Bronchial epithelial cell (primary cell): ENCODE measurements around the gene UBE2H. TPM values are rescaled to one million over a fixed set of nuclear protein-coding genes. Genes with fewer than 3 reads are reported as not detected.
"Not testable (repeated sequence)": the region's sequence is repeated elsewhere in the genome, so short reads cannot be mapped to it uniquely, and the experiment has no call there.

ENCODE experiments used
- DNase-seq: peaks from one replicate; pipeline ENCODE4 v3.0.0-alpha.2; 2010; ENCODE audit warnings: low read depth
- FAIRE-seq: peaks from 2 replicates; lab custom pipeline; 2011; peaks lifted over from hg19 to GRCh38; lab: Jason Lieb, UNC
- H3K27me3 ChIP-seq: 2 replicates; pipeline ENCODE4 v1.5.1; 2011; ENCODE audit warnings: low read length; ENCODE audit not compliant: control insufficient read depth, insufficient read depth
- H3K36me3 ChIP-seq: 2 replicates; pipeline ENCODE4 v1.5.1; 2011; ENCODE audit warnings: low read length; ENCODE audit not compliant: control insufficient read depth, insufficient read depth
- H3K4me3 ChIP-seq: 2 replicates; pipeline ENCODE4 v1.5.1; 2011; ENCODE audit warnings: mild to moderate bottlenecking, low read depth, low read length, control low read depth
- CTCF ChIP-seq: IDR thresholded peaks from 2 replicates; pipeline ENCODE4 v1.5.1; 2011; ENCODE audit warnings: mild to moderate bottlenecking, moderate library complexity, low read length, control low read depth, inconsistent platforms; ENCODE audit not compliant: insufficient read depth, severe bottlenecking
- total RNA-seq: library from RNA; depleted of rRNA; stranded (reverse); fragments of >200 nt; gene quantifications from 2 replicates; pipeline ENCODE4 v1.2.1, GENCODE V29; 2014

The UBE2H gene
- total RNA-seq, 1 donor from 2014 or later: 50.0 TPM

DNA sequence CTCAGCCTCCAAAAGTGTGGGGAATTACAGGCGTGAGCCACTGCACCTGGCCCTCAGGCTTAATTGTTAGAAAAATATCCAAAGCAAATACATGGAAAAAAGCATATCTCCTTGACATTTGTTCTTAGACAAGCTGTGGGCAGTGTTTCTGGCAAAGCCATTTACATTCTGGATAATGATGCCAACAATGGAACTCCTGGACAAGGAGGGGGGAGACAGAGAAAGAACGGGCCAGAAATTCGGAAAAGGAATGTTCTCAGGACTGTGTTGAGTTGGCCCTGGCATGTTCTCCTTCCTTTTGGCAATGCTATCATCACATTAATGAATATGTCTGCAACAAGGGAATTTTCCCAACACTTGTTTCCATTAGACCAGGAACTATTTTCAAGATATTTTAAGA lies 88.7 kb downstream of the UBE2H start:
- no peak for DNase-seq
- Histone ChIP-seq H3K4me3 (no peak overlapping the region), H3K27me3 (no peaks in the 10 kb centered on the region), H3K36me3 (no peaks in the 10 kb centered on the region)
- no peak for FAIRE-seq
- no peak for TF ChIP-seq CTCF

DNA sequence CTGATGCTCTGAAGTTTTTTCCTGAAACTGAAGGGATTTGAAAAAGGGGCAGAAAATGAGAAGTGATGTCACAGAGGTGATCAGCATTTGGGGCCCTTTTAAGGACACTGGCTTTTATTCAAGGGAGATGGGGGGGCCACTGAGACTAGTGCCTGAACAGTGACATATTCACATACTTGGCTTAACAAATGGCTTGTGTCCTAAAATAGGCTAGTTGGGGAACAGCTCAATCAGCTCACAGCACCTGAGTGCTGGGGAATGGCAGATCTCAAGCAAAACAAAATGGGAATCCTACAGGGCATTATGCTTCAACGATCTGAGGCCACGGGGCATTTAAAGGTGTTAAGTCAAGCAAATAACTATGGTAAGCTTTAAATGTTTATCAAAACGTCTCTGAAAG lies 90.1 kb downstream of the UBE2H start:
- H3K36me3 ChIP-seq: no peaks in the 10 kb centered on the region
- no peaks in the 10 kb centered on the region for H3K27me3 ChIP-seq
- no peak overlapping the region for H3K4me3 ChIP-seq
- DNase-seq (no peak), FAIRE-seq (no peak)
- TF ChIP-seq CTCF: no peak

- not testable (repeated sequence) for FAIRE-seq, DNase-seq, H3K4me3 ChIP-seq, H3K36me3 ChIP-seq, H3K27me3 ChIP-seq
Observed at GRCh38 chr7:129860784-129861183, 92.0 kb downstream of the UBE2H start.

- no peak for TF ChIP-seq CTCF
- Histone ChIP-seq H3K27me3 (no peaks in the 10 kb centered on the region), H3K36me3 (peaks cover 3% of the 10 kb centered on the region), H3K4me3 (no peak overlapping the region)
- FAIRE-seq: no peak
- no peak for DNase-seq
Observed at GRCh38 chr7:129859183-129859582, 93.6 kb downstream of the UBE2H start.

DNA sequence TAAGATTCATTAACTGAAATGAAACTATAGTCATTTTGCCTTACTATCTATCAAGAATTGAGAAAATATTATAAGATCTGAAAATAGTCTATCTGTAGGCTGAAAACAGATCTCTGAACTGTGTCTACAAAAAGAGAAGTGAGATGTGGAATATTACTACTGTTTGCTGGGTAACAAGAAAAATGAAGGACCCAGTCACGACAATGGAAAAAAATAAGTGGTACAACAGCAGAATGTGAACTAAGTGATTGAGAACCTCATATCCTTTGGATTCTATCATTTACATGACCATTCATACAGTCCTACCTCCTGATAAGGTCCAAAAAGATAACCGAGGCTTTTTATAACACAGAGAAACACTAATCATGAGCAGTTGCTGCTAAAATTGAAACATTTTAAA lies 94.3 kb downstream of the UBE2H start:
- TF ChIP-seq CTCF: no peak
- FAIRE-seq (no peak), DNase-seq (no peak)
- H3K27me3 ChIP-seq: no peaks in the 10 kb centered on the region
- H3K36me3 ChIP-seq: peaks cover 3% of the 10 kb centered on the region
- H3K4me3 ChIP-seq: no peak overlapping the region

DNA sequence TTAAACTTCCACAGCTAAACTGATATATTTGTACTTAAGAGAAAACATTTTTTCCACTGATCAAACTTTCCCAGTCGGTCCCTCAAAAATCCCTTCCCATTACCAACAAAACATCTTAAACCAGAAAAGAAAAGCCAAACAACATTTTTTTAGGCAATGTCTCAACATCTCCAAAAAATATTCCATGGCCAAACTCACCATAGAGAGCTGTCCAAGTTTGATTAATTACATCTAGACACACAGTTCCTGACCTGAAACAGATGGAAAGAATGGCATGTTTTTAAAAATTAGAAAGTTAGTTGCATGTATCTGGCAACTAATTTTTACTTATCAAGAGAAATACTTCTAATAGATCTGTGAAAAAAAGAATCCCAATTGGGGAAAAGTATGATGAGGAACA lies 95.4 kb downstream of the UBE2H start:
- no peaks in the 10 kb centered on the region for H3K27me3 ChIP-seq
- DNase-seq (no peak), FAIRE-seq (no peak)
- peaks cover 3% of the 10 kb centered on the region for H3K36me3 ChIP-seq
- no peak overlapping the region for H3K4me3 ChIP-seq
- no peak for TF ChIP-seq CTCF
